Keratinocyte (primary cell): ENCODE results near the gene BIN2. TPM values are rescaled to one million over a fixed set of nuclear protein-coding genes. Genes with fewer than 3 reads are reported as not detected.

Source experiments
- DNase-seq: peaks from one replicate; pipeline ENCODE4 v3.0.0-alpha.2; 2011; ENCODE audit warnings: low read depth, missing footprints, low spot score
- FAIRE-seq: peaks from 2 replicates; lab custom pipeline; 2011; peaks lifted over from hg19 to GRCh38; lab: Jason Lieb, UNC
- H2AFZ ChIP-seq: 2 replicates; pipeline ENCODE4 v1.6.0; 2012; ENCODE audit warnings: low read length, control low read depth, inconsistent platforms; ENCODE audit not compliant: control insufficient read depth
- H3K27ac ChIP-seq: 2 replicates; pipeline ENCODE4 v1.5.1; 2011; ENCODE audit warnings: low read length; ENCODE audit not compliant: control insufficient read depth, insufficient read depth
- H3K27me3 ChIP-seq: 3 replicates; pipeline ENCODE4 v1.6.0; 2011; ENCODE audit warnings: low read length; ENCODE audit not compliant: control insufficient read depth, insufficient read depth; ENCODE audit errors: extremely low read depth
- H3K36me3 ChIP-seq, 2 experiments: 2 replicates in 1 of 2; 3 replicates in 1 of 2; pipeline ENCODE4 v1.5.1; 2011; ENCODE audit warnings: low read length in 2 of 2, mild to moderate bottlenecking in 1 of 2; ENCODE audit not compliant: control insufficient read depth in 2 of 2, insufficient read depth in 2 of 2; ENCODE audit errors: extremely low read depth in 1 of 2
- H3K4me1 ChIP-seq: 3 replicates; pipeline ENCODE4 v1.5.1; 2011; ENCODE audit warnings: low read length; ENCODE audit not compliant: control insufficient read depth, insufficient read depth; ENCODE audit errors: extremely low read depth
- H3K4me2 ChIP-seq: 3 replicates; pipeline ENCODE4 v1.6.0; 2011; ENCODE audit warnings: low read depth, low read length; ENCODE audit not compliant: control insufficient read depth, insufficient read depth; ENCODE audit errors: extremely low read depth
- H3K4me3 ChIP-seq, 3 experiments: fragments of 200-600 bp in 1 of 3; sonication (generic) in 1 of 3; 2 replicates in 2 of 3; 3 replicates in 1 of 3; pipeline ENCODE4 v1.5.1; 2011 to 2016; ENCODE audit warnings: low read length in 3 of 3, mild to moderate bottlenecking in 3 of 3, control low read depth in 2 of 3, inconsistent platforms in 1 of 3, low read depth in 1 of 3, mixed read lengths in 1 of 3, mixed run types in 1 of 3, moderate library complexity in 1 of 3; ENCODE audit not compliant: control insufficient read depth in 2 of 3, insufficient read depth in 2 of 3; ENCODE audit errors: extremely low read depth in 1 of 3
- H3K79me2 ChIP-seq: 2 replicates; pipeline ENCODE4 v1.6.0; 2012; ENCODE audit warnings: low read length; ENCODE audit not compliant: control insufficient read depth, insufficient read depth
- H3K9ac ChIP-seq: 3 replicates; pipeline ENCODE4 v1.6.0; 2011; ENCODE audit warnings: low read length; ENCODE audit not compliant: control insufficient read depth, insufficient read depth; ENCODE audit errors: extremely low read depth
- H3K9me1 ChIP-seq: 3 replicates; pipeline ENCODE4 v1.6.0; 2011; ENCODE audit warnings: low read length; ENCODE audit not compliant: control insufficient read depth, insufficient read depth; ENCODE audit errors: extremely low read depth
- H3K9me3 ChIP-seq: 2 replicates; pipeline ENCODE4 v1.5.1; 2012; ENCODE audit warnings: low read depth, low read length; ENCODE audit not compliant: control insufficient read depth
- H4K20me1 ChIP-seq: 3 replicates; pipeline ENCODE4 v1.6.0; 2011; ENCODE audit warnings: low read length; ENCODE audit not compliant: control insufficient read depth, insufficient read depth; ENCODE audit errors: extremely low read depth
- CTCF ChIP-seq, 3 experiments: IDR thresholded peaks in 1 of 3; conservative IDR thresholded peaks in 1 of 3; optimal IDR thresholded peaks in 1 of 3; 2 replicates in 2 of 3; 3 replicates in 1 of 3; pipeline versions ENCODE3 to v1.5.1; 2011; ENCODE audit warnings: low read length in 3 of 3, mild to moderate bottlenecking in 3 of 3, moderate library complexity in 2 of 3, control low read depth in 1 of 3, inconsistent platforms in 1 of 3; ENCODE audit not compliant: insufficient read depth in 2 of 3; ENCODE audit errors: extremely low read depth in 1 of 3
- EZH2 ChIP-seq: IDR thresholded peaks from one replicate; pipeline ENCODE4 v1.6.1; 2012; ENCODE audit warnings: inconsistent platforms, mild to moderate bottlenecking, low read length, moderate library complexity
- dilution Hi-C: fragments of 300-500 bp; cut with MboI; formaldehyde crosslinking; loops from one replicate; pipeline ENCODE4 v1.7.0; 2020; ENCODE audit warnings: low sequenced_read_pairs; ENCODE audit not compliant: extremely low pct_ligation_motif_present
- polyA plus RNA-seq, 5 experiments: library from polyadenylated mRNA; depleted of rRNA in 3 of 5; stranded (reverse) in 3 of 5; stranded (forward) in 1 of 5; unstranded in 1 of 5; fragments of >200 nt; gene quantifications; 1 replicate in 1 of 5; 2 replicates in 3 of 5; 3 replicates in 1 of 5; pipeline versions ENCODE4 v1.2.1 to v1.2.3, GENCODE V29; 2011 to 2012; ENCODE audit warnings: missing spikeins in 2 of 5, low read depth in 1 of 5, low replicate concordance in 1 of 5

The BIN2 gene
- polyA plus RNA-seq, 1 donor (not counting 4 experiments of a cell fraction or from before 2014, with no cell fraction given), result not detected

- H3K79me2 ChIP-seq, result peaks cover 5% of the 10 kb centered on the region
- H3K9me3 ChIP-seq, result no peaks in the 10 kb centered on the region
- peaks cover 3% of the 10 kb centered on the region for H4K20me1 ChIP-seq
- H3K9ac ChIP-seq, result no peak overlapping the region
- H3K4me3 ChIP-seq, result no peak overlapping the region
- H3K27me3 ChIP-seq, result no peaks in the 10 kb centered on the region
- H3K4me1 ChIP-seq, result peaks cover 31% of the 10 kb centered on the region
- H3K27ac ChIP-seq, result no peak overlapping the region
- dilution Hi-C loops, result no loop called here
- no peak overlapping the region for H3K4me2 ChIP-seq
- H3K36me3 ChIP-seq, result peaks cover 16 to 33% of the 10 kb centered on the region in 2 experiments
- H2AFZ ChIP-seq, result no peak overlapping the region
- FAIRE-seq, result no peak
- no peaks in the 10 kb centered on the region for H3K9me1 ChIP-seq
- DNase-seq, result no peak
- TF ChIP-seq EZH2, result no peak
- no peak for TF ChIP-seq CTCF (optimal IDR thresholded peaks at IDR 0.05 in 1 of 3, IDR thresholded peaks at IDR 0.05 in 1 of 3, conservative IDR thresholded peaks at IDR 0.05 in 1 of 3; ENCODE audit: extremely low read depth in 1 of 3, insufficient read depth in 2 of 3, low read length in 3 of 3)
These were observed 46.7 kb upstream of the BIN2 start for GRCh38 chr12:51370667-51371066.

GRCh38 chr12:51369581-51369980, 45.6 kb upstream of the BIN2 start:
- H3K36me3 ChIP-seq, result peaks cover 16 to 31% of the 10 kb centered on the region in 2 experiments
- H3K4me1 ChIP-seq, result peaks cover 31% of the 10 kb centered on the region
- dilution Hi-C loops, result no loop called here
- no peaks in the 10 kb centered on the region for H3K9me1 ChIP-seq
- FAIRE-seq (no peak), DNase-seq (no peak)
- H3K79me2 ChIP-seq, result peaks cover 5% of the 10 kb centered on the region
- no peak overlapping the region for H3K4me3 ChIP-seq
- no peak overlapping the region for H3K9ac ChIP-seq
- no peak for TF ChIP-seq CTCF (optimal IDR thresholded peaks at IDR 0.05 in 1 of 3, IDR thresholded peaks at IDR 0.05 in 1 of 3, conservative IDR thresholded peaks at IDR 0.05 in 1 of 3; ENCODE audit: extremely low read depth in 1 of 3, insufficient read depth in 2 of 3, low read length in 3 of 3)
- no peak for TF ChIP-seq EZH2
- no peaks in the 10 kb centered on the region for H3K9me3 ChIP-seq
- no peak overlapping the region for H3K27ac ChIP-seq
- peaks cover 3% of the 10 kb centered on the region for H4K20me1 ChIP-seq
- no peaks in the 10 kb centered on the region for H3K27me3 ChIP-seq
- no peak overlapping the region for H2AFZ ChIP-seq
- H3K4me2 ChIP-seq, result no peak overlapping the region
